NCI-H345 treated with DMSO at 0.1 percent for 48 hours (cell line): ENCODE data around the gene ATG101.
A peak's percentile ranks its signal among the peaks of the same experiment; 100 is the strongest.

ENCODE experiments used
- DNase-seq: peaks from one replicate; lab custom pipeline; 2025; ENCODE audit not compliant: unreplicated experiment; lab: John Stamatoyannopoulos, UW

Gene ATG101

GRCh38 chr12:52069327-52070184, at the start of gene ATG101:
TSS of gene ATG101 (plus strand) at chr12:52069978. CDS start at chr12:52073651, 3,673 bp downstream.
- peak; percentile 89 for DNase-seq

- DNase-seq = peak; percentile 44
These were observed 49.0 kb upstream of the ATG101 start for GRCh38 chr12:52020539-52021336.

- no peak for DNase-seq
These were observed 47.0 kb upstream of the ATG101 start for GRCh38 chr12:52022841-52023181.

- DNase-seq = peak; percentile 66
These were observed 46.4 kb upstream of the ATG101 start for GRCh38 chr12:52023182-52023975.

- DNase-seq = no peak
These were observed 45.6 kb upstream of the ATG101 start for GRCh38 chr12:52023976-52024688.

- DNase-seq = no peak
These were observed 44.9 kb upstream of the ATG101 start for GRCh38 chr12:52024845-52025230.

- no peak for DNase-seq
These were observed 43.5 kb upstream of the ATG101 start for GRCh38 chr12:52026263-52026662.

GRCh38 chr12:52027085-52027843, 42.5 kb upstream of the ATG101 start:
- DNase-seq = no peak

GRCh38 chr12:52029685-52030084, 40.1 kb upstream of the ATG101 start:
- peak; percentile 76 for DNase-seq

GRCh38 chr12:52032446-52032803, 37.4 kb upstream of the ATG101 start:
- DNase-seq = peak; percentile 19

- DNase-seq = peak; percentile 87
These were observed 36.9 kb upstream of the ATG101 start for GRCh38 chr12:52032804-52033445.

GRCh38 chr12:52033446-52034140, 36.2 kb upstream of the ATG101 start:
- no peak for DNase-seq

- DNase-seq = no peak
These were observed 34.6 kb upstream of the ATG101 start for GRCh38 chr12:52035190-52035589.

GRCh38 chr12:52035926-52036325, 33.9 kb upstream of the ATG101 start:
- DNase-seq = no peak

GRCh38 chr12:52036587-52037171, 33.1 kb upstream of the ATG101 start:
- peak; percentile 32 for DNase-seq

- DNase-seq = no peak
These were observed 32.4 kb upstream of the ATG101 start for GRCh38 chr12:52037248-52037861.

- no peak for DNase-seq
These were observed 31.3 kb upstream of the ATG101 start for GRCh38 chr12:52038447-52038846.

GRCh38 chr12:52041035-52041434, 28.7 kb upstream of the ATG101 start:
- no peak for DNase-seq
